HL-60/S4 (cell line): Measurements from ENCODE around the gene GPR61.

Source experiments
- in situ Hi-C: fragments of 300-500 bp; cut with MboI; formaldehyde crosslinking; loops from 2 replicates; pipeline ENCODE4 v1.14.3; 2022; ENCODE audit warnings: low sequenced_read_pairs

GPR61 gene

DNA sequence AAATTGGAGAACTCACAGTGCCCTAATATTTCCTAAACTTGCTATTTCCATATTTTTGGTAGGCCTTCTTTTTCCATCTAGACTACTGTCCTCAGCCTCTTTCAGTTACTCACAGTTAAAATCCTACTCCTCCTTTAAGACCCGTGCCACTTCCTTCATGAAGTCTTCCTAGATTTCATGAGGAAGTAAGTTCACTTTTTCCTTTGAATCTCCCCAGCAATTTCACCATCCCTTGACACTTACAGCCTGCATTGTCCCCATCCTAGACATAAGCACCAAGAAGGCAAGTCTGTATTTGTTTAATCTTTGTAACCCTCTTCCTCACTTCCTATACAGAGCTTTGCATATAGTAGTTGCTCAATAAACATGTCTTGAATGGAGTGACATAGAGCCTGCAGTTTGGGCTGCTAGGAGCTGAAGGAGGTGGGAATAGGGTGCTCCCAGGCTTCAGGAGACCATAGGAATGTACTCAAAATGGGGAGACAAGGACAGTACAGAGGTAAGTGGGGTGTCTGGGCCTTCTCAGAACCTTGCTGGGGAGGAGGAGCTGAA lies 5.3 kb upstream of the GPR61 start:
- in situ Hi-C loops = loop anchor here (5.0 to 10.0 kb wide), 3 partner anchors 37 to 270 kb away; no protein-coding TSS in a partner anchor

DNA sequence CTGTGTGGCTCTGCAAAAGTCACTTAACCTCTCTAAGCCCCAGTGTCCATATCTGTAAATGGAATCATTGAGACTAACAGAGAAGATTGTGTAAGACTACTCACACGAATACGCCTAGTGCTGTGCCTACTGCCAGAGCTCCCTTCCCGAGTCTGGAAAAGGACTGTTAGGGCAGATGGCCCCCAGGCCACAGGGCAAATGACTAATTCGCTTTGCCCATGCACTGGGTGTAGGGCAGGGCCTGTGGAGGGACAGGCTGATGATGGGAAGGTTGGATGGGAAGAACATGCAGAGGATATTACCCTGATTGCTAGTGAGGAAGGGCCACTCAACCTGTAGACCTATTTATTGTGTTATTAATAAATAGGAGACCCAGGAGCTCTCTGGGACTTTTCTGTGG lies 4.2 kb upstream of the GPR61 start:
- in situ Hi-C loops = loop anchor here (10.0 kb wide), 2 partner anchors 131 to 271 kb away; no protein-coding TSS in a partner anchor

DNA sequence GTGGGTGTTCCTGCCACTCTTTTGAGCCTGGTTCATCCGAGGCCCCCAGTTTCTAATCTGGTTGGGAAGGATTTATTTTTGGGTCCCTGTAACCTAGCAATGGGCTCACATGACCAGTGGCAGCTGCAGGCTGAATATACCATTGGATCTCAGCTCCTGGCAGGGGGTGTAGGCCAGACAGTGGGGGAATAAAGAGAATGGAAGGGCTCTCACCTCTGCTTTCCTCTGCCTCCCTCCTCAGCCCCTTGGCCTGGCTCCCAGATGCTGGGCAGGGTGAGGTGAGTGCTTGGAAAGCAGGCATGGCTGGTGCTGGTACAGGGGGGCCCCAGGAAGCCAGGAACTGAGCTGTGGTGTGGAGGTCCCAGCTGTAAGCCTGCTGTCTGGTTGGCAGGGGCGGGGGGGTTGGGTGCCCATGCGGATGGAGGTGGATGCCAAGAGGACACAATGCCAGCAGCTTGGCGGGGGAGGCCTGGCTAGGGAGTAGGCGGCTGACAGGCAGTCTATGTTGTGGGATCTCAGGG lies 3.6 kb upstream of the GPR61 start:
- in situ Hi-C loops = loop anchor here (10.0 kb wide), 2 partner anchors 131 to 271 kb away; no protein-coding TSS in a partner anchor

DNA sequence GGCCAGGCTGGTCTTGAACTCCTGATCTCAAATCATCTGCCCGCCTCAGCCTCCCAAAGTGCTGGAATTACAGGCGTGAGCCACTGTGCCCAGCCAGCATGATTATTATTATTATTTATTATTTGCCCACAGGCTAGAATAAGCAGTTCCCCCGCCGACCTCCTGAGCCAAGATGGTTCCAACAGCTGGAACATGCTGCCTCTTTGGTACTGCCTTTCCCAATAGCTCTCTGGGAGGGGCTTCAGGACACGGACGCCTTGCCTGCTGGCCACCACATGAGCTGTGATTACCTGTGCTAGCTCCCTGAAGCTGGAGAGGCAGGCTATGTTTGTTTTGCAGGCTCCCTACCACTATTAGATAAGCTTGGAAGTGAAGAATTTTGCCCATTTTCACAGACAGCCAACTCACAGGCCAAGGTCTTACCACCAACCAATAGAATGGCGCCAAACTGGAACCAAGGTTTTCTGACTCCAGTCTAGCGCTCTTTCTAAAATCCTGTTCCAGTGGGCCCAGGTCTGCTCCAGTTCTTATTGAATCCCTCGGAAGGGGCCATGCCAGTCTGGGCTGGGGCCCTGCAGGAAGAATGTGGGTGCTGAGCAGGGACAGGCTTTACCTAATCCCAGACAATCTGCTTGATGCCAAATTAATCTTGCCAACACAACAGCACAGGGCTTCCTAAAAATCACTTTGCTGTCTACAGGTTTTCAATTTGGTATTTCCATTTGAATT lies 2.1 kb upstream of the GPR61 start:
- in situ Hi-C loops = loop anchor here (10.0 kb wide), 2 partner anchors 133 to 273 kb away; no protein-coding TSS in a partner anchor

DNA sequence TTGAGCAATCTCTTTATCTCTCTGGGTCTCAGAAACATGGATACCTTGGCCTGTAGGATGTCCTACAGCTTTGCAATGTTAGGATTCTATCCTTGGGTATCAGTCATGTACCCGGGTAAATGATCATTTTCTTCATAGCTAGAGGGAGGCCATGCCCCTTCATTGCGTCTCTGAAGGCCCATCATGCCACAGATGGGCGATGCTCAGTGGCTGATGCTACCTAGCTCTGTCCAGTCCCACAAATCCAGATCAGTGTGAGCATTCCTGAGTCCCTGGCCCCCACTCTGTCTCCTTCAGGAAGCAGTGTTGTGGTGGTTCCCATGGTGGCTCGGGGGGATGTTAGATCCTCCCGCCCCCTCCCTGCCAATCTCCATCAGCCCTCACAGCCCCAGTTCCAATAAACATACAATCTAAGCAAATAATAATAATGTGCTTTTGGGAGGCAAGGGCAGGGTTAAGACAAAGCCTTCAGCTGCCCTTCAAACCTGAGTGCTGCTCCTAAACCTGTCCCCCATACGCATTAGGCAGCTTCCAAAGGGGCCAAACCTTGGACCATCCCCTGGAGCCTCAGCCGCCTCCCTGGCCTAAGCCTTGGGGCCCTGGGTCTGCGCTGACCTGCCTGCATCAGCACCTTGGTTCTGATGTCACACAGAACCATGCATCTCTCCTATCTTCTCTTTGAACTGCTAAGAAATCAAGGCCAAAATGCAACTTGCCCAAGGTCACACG lies 681 bp upstream of the GPR61 start:
- in situ Hi-C loops = loop anchor here (10.0 kb wide), 2 partner anchors 134 to 274 kb away; no protein-coding TSS in a partner anchor

DNA sequence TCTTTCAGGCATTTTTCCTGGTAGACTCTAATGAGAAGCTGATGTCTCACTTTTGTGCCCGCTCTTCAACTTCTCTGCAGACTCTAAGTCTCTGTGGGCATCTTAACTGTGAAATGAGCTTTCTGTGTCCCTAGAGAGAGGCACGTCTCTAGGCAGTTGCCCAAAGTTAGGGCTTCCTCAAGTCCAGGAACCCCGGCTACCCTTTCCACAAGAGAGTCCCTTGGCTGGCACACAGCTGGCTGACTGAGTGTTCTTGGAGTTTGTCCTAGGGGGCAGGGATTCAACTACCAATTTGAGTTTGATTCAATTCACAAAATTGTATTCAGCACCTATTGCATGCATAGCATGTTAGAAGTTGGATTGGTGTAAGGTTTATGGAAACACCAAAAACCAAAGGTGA lies 1.4 kb downstream of the GPR61 start:
- in situ Hi-C loops = no loop called here

DNA sequence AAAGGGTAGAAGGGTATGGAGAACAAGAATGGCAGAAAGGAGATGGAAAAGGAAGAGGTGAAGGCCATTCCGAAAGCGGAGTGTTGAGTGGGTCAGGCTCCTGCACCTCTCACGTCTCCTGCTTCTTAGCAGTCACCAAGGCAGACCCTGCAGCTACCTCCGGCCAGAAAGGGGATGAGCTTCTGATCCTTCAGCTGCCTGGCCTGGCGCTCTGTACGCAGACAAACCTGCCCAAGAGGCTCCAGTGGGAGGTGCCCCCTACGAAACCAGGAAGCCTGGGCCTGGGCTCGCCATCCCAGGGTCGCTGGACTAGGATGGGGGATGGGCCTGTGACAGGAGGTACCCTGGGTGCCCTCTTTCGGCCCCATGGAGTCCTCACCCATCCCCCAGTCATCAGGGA lies 3.0 kb downstream of the GPR61 start:
- in situ Hi-C loops = no loop called here

DNA sequence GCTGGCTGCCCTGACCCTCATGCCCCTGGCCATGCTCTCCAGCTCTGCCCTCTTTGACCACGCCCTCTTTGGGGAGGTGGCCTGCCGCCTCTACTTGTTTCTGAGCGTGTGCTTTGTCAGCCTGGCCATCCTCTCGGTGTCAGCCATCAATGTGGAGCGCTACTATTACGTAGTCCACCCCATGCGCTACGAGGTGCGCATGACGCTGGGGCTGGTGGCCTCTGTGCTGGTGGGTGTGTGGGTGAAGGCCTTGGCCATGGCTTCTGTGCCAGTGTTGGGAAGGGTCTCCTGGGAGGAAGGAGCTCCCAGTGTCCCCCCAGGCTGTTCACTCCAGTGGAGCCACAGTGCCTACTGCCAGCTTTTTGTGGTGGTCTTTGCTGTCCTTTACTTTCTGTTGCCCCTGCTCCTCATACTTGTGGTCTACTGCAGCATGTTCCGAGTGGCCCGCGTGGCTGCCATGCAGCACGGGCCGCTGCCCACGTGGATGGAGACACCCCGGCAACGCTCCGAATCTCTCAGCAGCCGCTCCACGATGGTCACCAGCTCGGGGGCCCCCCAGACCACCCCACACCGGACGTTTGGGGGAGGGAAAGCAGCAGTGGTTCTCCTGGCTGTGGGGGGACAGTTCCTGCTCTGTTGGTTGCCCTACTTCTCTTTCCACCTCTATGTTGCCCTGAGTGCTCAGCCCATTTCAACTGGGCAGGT lies 3.8 kb downstream of the GPR61 start:
- in situ Hi-C loops = no loop called here

DNA sequence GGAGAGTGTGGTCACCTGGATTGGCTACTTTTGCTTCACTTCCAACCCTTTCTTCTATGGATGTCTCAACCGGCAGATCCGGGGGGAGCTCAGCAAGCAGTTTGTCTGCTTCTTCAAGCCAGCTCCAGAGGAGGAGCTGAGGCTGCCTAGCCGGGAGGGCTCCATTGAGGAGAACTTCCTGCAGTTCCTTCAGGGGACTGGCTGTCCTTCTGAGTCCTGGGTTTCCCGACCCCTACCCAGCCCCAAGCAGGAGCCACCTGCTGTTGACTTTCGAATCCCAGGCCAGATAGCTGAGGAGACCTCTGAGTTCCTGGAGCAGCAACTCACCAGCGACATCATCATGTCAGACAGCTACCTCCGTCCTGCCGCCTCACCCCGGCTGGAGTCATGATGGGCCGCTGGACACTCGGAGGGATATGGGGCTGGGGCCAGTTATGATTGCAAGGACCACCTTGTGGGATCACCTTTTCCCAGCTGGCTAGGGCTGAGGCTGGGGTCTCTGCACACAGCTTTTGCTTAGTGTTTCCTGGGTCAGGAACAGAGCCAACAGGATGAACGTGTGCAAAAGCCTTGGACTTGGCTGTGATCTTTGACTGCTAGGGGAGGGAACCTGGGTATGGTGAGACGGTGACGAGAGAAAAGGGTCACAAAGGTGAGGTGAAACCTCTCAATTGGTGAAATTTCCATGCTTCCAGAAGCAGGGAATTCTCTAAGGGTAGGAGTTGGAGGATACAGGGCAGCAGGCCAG lies 4.5 kb downstream of the GPR61 start:
- in situ Hi-C loops = no loop called here

DNA sequence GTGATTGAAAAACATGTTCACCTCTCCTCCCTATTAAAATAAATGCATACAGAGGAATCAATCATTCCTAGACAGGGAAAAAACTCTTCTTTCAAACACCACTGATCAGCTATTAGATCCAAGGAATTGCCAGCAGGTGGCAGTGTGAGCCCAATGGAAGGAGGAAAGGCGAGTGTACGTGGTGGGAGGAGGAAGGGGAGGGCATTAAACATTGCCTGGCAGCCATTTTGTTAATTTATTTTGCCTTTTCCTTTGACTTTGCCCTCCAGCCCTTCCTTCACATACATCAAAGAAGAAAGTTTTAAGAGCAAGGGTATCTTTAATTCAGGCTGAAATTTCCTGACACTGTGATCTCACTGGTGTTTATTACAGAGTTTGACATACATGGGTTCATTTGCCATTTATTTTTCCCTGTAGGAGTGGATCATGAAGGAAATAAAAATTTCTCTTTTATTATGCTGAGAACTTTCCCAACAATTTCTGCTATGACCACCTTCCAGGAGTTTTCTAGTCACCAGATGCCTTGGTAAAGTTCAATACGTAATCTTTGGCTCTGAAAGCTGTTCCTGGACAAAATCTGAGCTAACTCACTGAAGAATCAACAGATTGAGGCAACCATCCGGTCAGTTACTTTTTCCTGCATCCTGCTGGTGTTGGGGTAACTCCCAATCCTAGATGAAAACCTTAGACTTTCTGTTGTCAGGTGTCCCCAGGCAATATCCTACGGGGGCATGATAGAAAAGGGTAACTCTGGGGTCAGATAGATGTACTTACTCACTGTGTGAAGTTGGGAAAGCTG lies 6.8 kb downstream of the GPR61 start:
- in situ Hi-C loops = loop anchor here (5.0 kb wide), 3 partner anchors 76 to 441 kb away; no protein-coding TSS in a partner anchor

DNA sequence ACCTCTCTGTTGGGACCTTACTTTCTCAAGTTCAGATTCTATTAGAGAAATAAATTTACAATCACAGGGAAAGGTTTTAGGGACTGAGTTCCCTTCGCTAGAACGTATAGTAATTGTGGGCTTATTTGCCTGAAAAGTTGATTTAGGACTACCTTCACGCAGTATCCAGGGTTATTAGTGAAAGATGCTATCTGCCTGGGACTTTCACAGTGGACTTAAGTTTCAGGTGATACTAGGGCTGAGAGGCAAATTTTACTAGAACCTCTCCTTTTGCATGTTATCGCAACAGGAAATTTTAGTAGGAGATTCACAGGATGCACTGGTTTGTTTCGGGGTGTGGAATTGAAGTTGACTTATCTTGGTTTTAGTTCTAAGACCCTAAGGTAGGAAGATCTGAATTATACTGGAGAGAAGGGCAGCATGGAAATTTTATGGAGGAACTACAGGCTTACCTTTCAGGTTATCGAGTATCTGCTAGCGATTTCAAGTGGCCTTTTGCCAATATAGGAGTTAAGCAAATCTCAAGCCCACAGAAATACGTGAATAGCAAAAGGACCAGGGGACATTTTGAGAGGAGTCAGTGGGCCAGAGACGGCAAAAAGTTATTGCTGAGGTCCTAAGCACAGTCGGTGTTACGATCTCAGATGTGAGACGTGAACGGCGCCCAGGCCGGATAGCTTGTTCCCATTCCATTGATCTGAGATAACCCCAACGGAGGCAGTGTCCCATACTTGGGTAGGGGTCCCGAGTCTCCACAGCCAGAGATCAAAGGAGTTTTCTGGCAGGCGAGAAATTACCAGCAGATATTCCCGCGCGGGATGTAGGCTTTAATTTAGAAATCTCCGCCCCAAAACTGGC lies 8.0 kb downstream of the GPR61 start:
- in situ Hi-C loops = loop anchor here (5.0 kb wide), 3 partner anchors 75 to 440 kb away; no protein-coding TSS in a partner anchor

DNA sequence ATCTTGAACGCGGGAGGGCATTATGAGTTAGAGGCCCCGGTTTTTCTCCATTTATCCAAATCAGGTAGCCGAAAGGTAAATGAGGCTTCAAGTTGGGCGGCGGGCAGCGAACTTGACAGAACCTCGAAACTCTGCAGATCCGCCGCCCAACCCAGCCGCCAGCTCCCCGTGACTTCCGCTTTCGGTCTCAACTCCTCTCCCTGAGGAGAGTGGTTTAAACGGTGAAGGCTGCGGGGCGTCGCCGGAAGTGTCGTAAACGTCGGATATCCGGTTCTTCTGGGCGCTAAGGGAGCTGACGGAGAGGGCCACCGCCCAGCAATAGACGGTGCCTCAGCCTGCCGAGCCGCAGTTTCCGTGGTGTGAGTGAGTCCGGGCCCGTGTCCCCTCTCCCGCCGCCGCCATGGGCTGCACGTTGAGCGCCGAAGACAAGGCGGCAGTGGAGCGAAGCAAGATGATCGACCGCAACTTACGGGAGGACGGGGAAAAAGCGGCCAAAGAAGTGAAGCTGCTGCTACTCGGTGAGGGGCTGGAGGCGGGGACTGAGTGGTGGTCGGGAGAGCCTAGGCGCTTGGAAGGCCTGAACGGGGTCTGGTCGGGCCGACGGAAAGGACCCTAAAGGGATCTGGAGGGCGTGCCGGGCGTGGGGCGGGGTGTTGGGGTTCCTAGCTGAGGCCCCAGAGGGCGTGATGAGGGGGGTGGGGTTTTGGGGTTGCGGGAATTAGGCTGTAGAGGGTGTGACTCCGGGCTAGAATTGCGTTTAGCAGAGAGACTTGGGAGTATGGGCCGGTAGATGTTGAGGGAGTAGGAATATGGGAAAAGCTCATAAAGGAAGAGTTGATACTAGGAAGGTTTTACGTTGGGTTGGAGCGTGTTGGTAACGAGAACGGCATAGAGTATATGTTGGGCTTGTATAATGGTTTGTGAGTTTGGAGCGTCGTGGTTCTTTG lies 8.9 kb downstream of the GPR61 start, which contains the start of gene GNAI3:
Gene GNAI3 (plus strand): TSS at position 295 of the 947 bp plus-strand sequence. CDS start 106 bp downstream, at position 401.
- in situ Hi-C loops = loop anchor here (5.0 kb wide), 3 partner anchors 74 to 439 kb away; no protein-coding TSS in a partner anchor

DNA sequence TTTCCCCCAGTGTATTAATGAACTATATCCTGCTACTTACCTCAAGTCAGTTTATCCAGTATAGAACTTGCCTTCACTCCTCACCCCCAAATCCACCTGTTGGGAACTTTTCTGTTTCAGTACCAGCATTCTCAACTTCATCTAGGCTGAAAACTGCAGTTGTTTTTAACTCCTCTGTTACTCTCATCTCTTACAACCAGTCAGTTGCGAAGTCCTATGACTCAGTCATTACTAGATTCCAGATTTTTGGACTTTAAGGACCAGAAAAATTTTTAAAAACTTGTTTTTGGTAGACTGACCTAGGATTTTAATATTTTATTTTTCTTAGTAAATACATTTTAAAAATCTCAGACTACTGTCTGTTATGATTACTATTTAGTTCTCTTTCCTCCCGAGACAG lies 16.9 kb downstream of the GPR61 start:
- in situ Hi-C loops = no loop called here

DNA sequence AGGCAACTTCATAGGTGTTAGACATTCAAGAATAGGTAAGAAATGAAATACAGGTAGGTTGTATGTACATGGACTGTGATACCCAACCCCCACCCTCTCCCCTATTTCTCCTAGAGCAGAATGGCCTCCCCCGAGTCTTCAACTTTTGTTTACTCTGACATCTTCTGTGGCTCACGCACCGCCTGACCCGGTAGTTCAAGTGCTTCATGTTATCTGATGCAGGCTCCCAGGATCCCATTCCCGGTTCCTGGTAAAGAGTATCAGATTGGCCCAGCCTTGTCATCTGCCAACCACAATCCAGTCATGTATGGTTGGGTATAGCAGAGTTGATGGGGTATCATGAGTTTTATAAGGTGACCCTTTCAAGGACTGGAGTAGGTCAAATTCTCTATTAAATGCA lies 17.8 kb downstream of the GPR61 start:
- in situ Hi-C loops = no loop called here

DNA sequence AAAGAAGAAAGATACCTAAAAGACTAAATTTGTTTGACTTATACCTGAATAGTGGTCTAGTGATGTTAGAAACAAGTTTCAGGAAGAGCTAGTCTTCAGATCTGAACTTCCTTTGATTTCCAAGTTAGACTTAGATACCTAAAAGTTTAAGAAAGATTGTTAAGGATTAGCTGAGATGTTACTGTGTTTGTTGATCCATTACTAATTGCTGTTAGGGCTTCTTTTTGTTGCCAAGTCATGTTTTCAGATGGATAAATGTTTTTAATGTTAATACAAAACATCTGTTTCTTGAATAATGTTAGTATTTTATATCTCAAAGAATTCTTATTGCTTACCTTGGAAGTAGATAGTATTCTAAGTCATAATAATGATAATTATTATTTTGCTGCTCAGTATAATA lies 20.3 kb downstream of the GPR61 start:
- in situ Hi-C loops = no loop called here

DNA sequence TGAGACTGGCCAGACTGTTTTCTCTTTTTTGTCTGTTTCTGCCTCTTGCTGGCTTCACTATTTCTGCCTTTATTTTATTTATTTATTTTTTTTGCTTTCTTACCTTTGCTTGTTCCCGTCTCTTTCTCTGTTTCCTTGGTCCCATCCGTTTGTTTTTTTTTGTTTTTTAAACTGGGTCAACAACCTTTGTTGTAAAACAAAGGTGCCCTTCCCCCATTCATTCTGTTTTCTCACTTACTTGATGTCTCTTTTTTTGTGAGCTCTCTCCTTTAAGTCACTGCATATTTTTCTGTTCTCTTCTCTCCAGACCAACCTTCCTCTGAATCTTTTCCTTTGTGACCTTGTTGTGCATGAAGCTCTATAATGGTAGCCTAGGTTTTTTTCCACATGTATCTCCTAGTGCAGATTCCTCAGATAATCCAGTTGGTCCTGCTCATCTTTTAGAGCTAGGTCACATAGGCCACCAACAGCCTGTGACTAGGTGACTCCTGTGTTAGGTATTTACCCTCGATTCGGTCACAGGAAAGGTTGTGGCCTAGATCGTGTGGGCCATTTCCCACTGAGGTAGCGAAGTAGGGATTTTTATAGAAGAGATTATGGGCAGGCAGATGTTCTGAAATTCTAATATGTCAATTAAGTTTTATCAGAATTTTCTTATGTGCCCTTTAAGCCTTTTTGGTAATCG lies 24.7 kb downstream of the GPR61 start:
- in situ Hi-C loops = no loop called here
